Fibroblast of skin of back (primary cell): ENCODE data around the gene TYW5.

Source experiments
- DNase-seq: peaks from one replicate; pipeline ENCODE4 v3.0.0-alpha.2; 2013

TYW5 gene

GRCh38 chr2:199973703-199974102, 18.4 kb upstream of the TYW5 start:
- DNase-seq: peak; percentile 57

- DNase-seq: no peak
These were observed 16.9 kb upstream of the TYW5 start for GRCh38 chr2:199972088-199972626.

- DNase-seq: no peak
These were observed 12.8 kb upstream of the TYW5 start for GRCh38 chr2:199968126-199968525.

GRCh38 chr2:199966976-199967375, 11.7 kb upstream of the TYW5 start:
- DNase-seq: no peak

GRCh38 chr2:199966405-199966804, 11.1 kb upstream of the TYW5 start:
- no peak for DNase-seq

- DNase-seq: no peak
These were observed 6.9 kb upstream of the TYW5 start for GRCh38 chr2:199962203-199962602.

- no peak for DNase-seq
These were observed 2.7 kb upstream of the TYW5 start for GRCh38 chr2:199958014-199958413.

- DNase-seq: no peak
These were observed 730 bp upstream of the TYW5 start for GRCh38 chr2:199956062-199956380.

- DNase-seq: no peak
These were observed 318 bp downstream of the TYW5 start for GRCh38 chr2:199955007-199955338.

GRCh38 chr2:199951023-199951422, 4.3 kb downstream of the TYW5 start:
- no peak for DNase-seq

GRCh38 chr2:199950396-199950795, 4.9 kb downstream of the TYW5 start:
- DNase-seq: no peak

GRCh38 chr2:199946836-199947235, 8.5 kb downstream of the TYW5 start:
- no peak for DNase-seq

- DNase-seq: no peak
These were observed 9.1 kb downstream of the TYW5 start for GRCh38 chr2:199946196-199946595.

- no peak for DNase-seq
These were observed 11.9 kb downstream of the TYW5 start for GRCh38 chr2:199943373-199943772.

- peak; percentile 35 for DNase-seq
These were observed 14.9 kb downstream of the TYW5 start for GRCh38 chr2:199940373-199940772.

- no peak for DNase-seq
These were observed 18.7 kb downstream of the TYW5 start for GRCh38 chr2:199936554-199936953.

- DNase-seq: no peak
These were observed 21.8 kb downstream of the TYW5 start for GRCh38 chr2:199933466-199933865.

- peak; percentile 4 for DNase-seq
These were observed 22.9 kb downstream of the TYW5 start for GRCh38 chr2:199932312-199932855.

GRCh38 chr2:199929262-199929661, 26.0 kb downstream of the TYW5 start:
- DNase-seq: no peak

- no peak for DNase-seq
These were observed 26.7 kb downstream of the TYW5 start for GRCh38 chr2:199928626-199929025.

- no peak for DNase-seq
These were observed 27.1 kb downstream of the TYW5 start for GRCh38 chr2:199928226-199928625.

GRCh38 chr2:199926806-199927205, 28.5 kb downstream of the TYW5 start:
- DNase-seq: peak; percentile 17

- no peak for DNase-seq
These were observed 31.4 kb downstream of the TYW5 start for GRCh38 chr2:199923924-199924323.

- no peak for DNase-seq
These were observed 32.4 kb downstream of the TYW5 start for GRCh38 chr2:199922856-199923255.

GRCh38 chr2:199916980-199917379, 38.3 kb downstream of the TYW5 start:
- DNase-seq: no peak
